Activated CD4-positive, alpha-beta T cell treated with anti-CD3 and anti-CD28 coated beads, Interleukin-2, amount 10 ng/mL, durations not matched to agents 24 days and 14 days (primary cell): ENCODE results near the gene DHTKD1. TPM values are rescaled to one million over a fixed set of nuclear protein-coding genes. Genes with fewer than 3 reads are reported as not detected.
"Not testable (repeated sequence)": the region's sequence is repeated elsewhere in the genome, so short reads cannot be mapped to it uniquely, and the experiment has no call there.

ENCODE experiments used
- DNase-seq: peaks from one replicate; pipeline ENCODE4 v3.0.0; 2022
- H3K27ac Mint-ChIP-seq: one replicate; pipeline ENCODE4 v1.8.0; 2022; ENCODE audit warnings: mild to moderate bottlenecking, mixed read lengths
- H3K27me3 Mint-ChIP-seq: one replicate; pipeline ENCODE4 v1.8.0; 2022; ENCODE audit warnings: mixed read lengths
- H3K36me3 Mint-ChIP-seq: one replicate; pipeline ENCODE4 v1.8.0; 2022; ENCODE audit warnings: low read depth, mild to moderate bottlenecking, mixed read lengths
- H3K4me1 Mint-ChIP-seq: one replicate; pipeline ENCODE4 v1.8.0; 2021; ENCODE audit warnings: mixed read lengths
- H3K4me3 Mint-ChIP-seq: one replicate; pipeline ENCODE4 v1.8.0; 2022; ENCODE audit warnings: mild to moderate bottlenecking, moderate library complexity, mixed read lengths
- H3K9me3 Mint-ChIP-seq: one replicate; pipeline ENCODE4 v1.8.0; 2021; ENCODE audit warnings: mixed read lengths
- intact Hi-C: fragments of 100-400 bp; cut with micrococcal nuclease; formaldehyde crosslinking; loops from one replicate; pipeline ENCODE4 v1.15.1; 2023
- total RNA-seq: library from RNA; stranded (reverse); gene quantifications from 2 replicates; pipeline ENCODE4 v1.2.3, GENCODE V29; 2022

Gene DHTKD1
- total RNA-seq, 1 donor from 2014 or later = 21.6 TPM

DNA sequence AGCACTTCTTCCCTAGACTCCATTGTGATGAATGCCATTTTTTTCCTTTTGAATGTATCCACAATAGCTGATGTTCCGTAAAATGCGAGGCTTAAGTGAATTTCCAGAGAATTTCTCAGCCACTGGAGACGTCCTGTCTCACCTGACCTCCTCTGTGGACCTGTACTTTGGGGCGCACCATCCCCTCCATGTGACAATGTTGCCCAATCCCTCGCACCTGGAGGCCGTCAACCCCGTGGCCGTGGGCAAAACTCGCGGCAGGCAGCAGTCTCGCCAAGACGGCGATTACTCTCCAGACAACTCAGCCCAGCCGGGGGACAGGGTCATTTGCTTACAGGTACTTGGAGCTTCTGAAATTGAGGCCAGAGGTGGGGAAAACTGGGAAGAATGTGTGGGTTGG lies 20.2 kb downstream of the DHTKD1 start:
- H3K9me3 Mint-ChIP-seq = no peaks in the 10 kb centered on the region
- H3K36me3 Mint-ChIP-seq = peaks cover 56% of the 10 kb centered on the region
- peaks cover 2% of the 10 kb centered on the region for H3K4me1 Mint-ChIP-seq
- H3K27me3 Mint-ChIP-seq = no peaks in the 10 kb centered on the region
- DNase-seq = no peak
- intact Hi-C loops = no loop called here
- H3K4me3 Mint-ChIP-seq = no peak overlapping the region
- H3K27ac Mint-ChIP-seq = no peak overlapping the region

DNA sequence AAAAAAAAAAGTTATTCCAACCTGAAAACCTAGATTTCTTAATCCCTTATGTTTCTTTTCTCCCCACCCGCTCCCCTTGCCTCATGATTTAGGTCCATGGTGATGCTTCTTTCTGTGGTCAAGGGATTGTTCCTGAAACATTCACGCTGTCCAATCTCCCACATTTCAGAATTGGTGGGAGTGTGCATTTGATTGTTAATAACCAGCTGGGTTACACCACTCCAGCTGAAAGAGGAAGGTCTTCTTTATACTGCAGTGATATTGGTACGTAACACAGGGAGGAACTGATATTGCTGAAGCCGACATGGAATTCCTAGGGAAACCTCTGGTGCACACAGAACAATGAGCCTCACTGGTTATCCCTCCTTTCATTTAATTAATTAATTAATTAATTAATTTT lies 22.7 kb downstream of the DHTKD1 start:
- no peak overlapping the region for H3K4me3 Mint-ChIP-seq
- no peaks in the 10 kb centered on the region for H3K9me3 Mint-ChIP-seq
- no peak overlapping the region for H3K27ac Mint-ChIP-seq
- no peaks in the 10 kb centered on the region for H3K4me1 Mint-ChIP-seq
- peaks cover 57% of the 10 kb centered on the region for H3K36me3 Mint-ChIP-seq
- no peaks in the 10 kb centered on the region for H3K27me3 Mint-ChIP-seq
- no peak for DNase-seq
- intact Hi-C loops = no loop called here

DNA sequence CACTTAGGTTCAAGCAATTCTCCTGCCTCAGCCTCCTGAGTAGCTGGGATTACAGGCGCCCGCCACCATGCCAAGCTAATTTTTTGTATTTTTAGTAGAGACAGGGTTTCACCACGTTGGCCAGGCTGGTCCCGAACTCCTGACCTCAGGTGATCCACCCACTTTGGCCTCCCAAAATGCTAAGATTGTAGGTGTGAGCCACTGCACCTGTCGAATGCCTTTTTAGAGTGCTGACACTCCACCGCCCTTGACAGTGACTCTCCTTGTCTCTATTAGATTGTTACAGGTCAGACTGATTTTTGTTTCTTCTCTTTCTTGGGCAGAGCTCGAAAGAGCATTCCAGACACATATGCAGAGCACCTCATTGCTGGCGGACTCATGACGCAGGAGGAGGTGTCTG lies 28.6 kb downstream of the DHTKD1 start:
- H3K27ac Mint-ChIP-seq, H3K27me3 Mint-ChIP-seq, DNase-seq, H3K4me1 Mint-ChIP-seq, H3K9me3 Mint-ChIP-seq, H3K4me3 Mint-ChIP-seq, intact Hi-C loops: not testable (repeated sequence)
- H3K36me3 Mint-ChIP-seq = peaks cover 55% of the 10 kb centered on the region

DNA sequence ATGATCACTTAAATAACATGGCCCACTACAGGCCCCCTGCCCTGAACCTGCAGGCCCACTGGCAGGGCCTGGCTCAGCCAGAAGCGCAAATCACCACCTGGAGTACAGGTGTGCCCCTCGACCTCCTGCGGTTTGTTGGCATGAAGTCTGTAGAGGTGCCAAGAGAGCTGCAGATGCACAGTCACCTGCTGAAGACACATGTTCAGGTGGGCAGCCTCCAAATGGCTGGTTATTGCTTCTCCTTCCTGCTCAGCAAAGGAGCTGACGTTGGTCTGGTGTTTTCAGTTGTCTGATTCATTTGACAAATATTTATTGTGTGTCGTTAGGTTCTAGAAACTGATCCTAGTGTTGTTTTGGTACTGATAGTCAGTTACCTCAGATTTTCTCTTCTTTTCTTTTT lies 29.0 kb downstream of the DHTKD1 start:
- no peak for DNase-seq

DNA sequence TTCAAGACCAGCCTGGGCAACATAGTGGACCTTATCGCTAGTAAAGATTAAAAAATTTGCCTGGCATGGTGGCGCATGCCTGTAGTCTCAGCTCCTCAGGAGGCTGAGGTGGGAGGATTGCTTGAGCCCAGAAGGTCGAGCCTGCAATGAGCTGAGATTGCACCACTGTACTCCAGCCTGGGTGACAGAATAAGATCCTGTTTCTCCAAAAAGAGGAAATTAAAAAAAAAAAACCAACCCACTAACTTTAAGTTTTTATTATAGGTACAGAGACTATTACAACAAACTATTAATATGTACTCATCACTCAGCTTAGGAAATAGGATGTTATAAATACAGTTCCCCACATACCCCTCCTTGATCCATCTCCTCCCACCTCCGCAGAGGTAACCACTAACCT lies 30.2 kb downstream of the DHTKD1 start:
- Mint-ChIP-seq H3K4me3 (no peak overlapping the region), H3K27me3 (no peaks in the 10 kb centered on the region), H3K9me3 (no peaks in the 10 kb centered on the region), H3K36me3 (peaks cover 50% of the 10 kb centered on the region), H3K27ac (no peak overlapping the region), H3K4me1 (no peaks in the 10 kb centered on the region)
- intact Hi-C loops = no loop called here
- DNase-seq = no peak

More for the DNA sequence above, 29.0 kb downstream of the DHTKD1 start:
- H3K4me1 Mint-ChIP-seq = no peaks in the 10 kb centered on the region
- intact Hi-C loops = no loop called here
- H3K4me3 Mint-ChIP-seq = no peak overlapping the region
- H3K9me3 Mint-ChIP-seq = no peaks in the 10 kb centered on the region
- H3K27me3 Mint-ChIP-seq = no peaks in the 10 kb centered on the region
- H3K36me3 Mint-ChIP-seq = peaks cover 54% of the 10 kb centered on the region
- no peak overlapping the region for H3K27ac Mint-ChIP-seq

DNA sequence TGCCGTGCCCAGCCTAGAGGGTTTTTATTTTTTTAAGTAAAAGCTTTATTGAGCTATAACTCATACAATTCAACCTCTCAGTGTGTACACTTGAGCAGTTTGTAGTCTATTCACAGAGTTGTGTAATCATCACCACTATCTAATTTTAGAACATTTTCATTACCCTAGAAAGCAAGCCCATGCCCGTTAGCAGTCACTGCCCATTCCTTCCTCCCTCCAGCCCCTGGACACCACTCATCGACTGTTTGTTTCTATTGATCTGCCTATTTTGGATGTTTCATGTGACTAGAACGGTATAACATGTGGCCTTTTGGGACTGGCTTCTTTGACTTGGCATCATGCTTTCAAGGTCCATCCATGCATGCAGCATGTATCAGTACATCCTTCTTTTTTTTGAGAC lies 35.0 kb downstream of the DHTKD1 start:
- intact Hi-C loops = no loop called here
- no peak overlapping the region for H3K27ac Mint-ChIP-seq
- H3K9me3 Mint-ChIP-seq = no peaks in the 10 kb centered on the region
- H3K27me3 Mint-ChIP-seq = no peaks in the 10 kb centered on the region
- H3K36me3 Mint-ChIP-seq = peaks cover 58% of the 10 kb centered on the region
- H3K4me3 Mint-ChIP-seq = no peak overlapping the region
- H3K4me1 Mint-ChIP-seq = no peaks in the 10 kb centered on the region
- no peak for DNase-seq

DNA sequence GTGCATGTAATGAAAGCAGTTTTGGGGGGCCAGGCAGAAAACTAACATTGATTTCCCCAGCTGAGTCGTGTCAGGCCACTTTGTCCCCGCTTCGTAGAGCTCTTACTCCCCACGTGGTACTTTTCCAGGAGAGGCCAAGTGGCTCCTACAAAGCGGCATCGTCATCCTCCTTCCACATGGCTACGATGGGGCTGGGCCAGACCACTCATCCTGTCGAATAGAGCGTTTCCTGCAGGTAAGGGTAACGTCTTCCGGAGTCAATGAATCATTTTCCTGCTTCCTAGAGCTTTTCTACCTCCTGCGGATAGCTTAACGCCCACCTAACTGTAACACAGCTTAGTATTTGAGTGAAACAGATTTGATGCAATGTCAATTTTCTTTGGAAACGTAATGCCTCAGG lies 39.0 kb downstream of the DHTKD1 start:
- no peak overlapping the region for H3K4me3 Mint-ChIP-seq
- peaks cover 50% of the 10 kb centered on the region for H3K36me3 Mint-ChIP-seq
- H3K9me3 Mint-ChIP-seq = no peaks in the 10 kb centered on the region
- H3K4me1 Mint-ChIP-seq = peaks cover 18% of the 10 kb centered on the region
- H3K27me3 Mint-ChIP-seq = no peaks in the 10 kb centered on the region
- no peak overlapping the region for H3K27ac Mint-ChIP-seq
- DNase-seq = no peak
- intact Hi-C loops = no loop called here

DNA sequence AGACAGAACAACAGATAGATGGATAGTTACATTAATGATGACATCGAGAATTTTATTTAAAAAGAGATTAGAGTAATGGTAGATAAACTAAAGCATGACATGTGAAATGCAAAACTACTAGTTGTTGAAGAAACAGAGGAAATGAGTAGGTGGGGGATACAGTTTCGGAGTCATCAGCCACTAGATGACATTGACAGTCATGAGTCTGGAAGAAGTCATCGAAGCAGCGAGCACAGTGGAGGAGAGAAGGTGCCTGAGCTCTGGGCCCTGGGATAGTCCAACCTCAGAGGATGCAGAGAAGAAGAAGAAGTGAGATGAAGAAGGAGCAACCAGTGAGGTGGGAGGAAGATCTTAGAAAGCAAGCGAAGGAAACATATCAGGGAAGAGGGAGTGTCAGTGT lies 40.5 kb downstream of the DHTKD1 start:
- Mint-ChIP-seq H3K27ac (peak overlapping the region; percentile 22), H3K4me1 (peaks cover 23% of the 10 kb centered on the region), H3K27me3 (no peaks in the 10 kb centered on the region), H3K36me3 (peaks cover 42% of the 10 kb centered on the region), H3K9me3 (no peaks in the 10 kb centered on the region), H3K4me3 (no peak overlapping the region)
- intact Hi-C loops = no loop called here
- DNase-seq = no peak

DNA sequence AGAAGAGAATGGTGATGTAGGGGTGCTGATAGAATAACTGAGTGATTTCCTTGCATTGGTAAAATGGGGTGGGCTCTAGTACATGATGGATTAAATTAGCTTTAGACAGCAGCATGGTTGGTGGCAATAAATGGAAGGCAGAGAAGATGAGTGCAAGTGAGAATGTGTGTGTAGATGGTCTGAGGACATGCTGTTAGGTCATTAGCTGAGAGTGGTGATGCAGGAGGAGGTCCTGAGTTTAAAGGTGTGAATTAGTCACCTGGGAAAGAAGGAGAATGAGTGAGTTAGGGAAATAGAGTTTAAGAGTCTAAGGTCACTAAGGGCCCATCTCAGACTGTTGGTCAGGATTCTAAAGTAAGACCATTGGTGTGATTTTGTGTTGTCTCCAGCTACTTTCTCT lies 42.8 kb downstream of the DHTKD1 start:
- Mint-ChIP-seq H3K36me3 (peaks cover 39% of the 10 kb centered on the region), H3K9me3 (no peaks in the 10 kb centered on the region), H3K27ac (peak overlapping the region; percentile 38), H3K27me3 (no peaks in the 10 kb centered on the region), H3K4me3 (no peak overlapping the region), H3K4me1 (peaks cover 25% of the 10 kb centered on the region)
- DNase-seq = no peak
- intact Hi-C loops = no loop called here

DNA sequence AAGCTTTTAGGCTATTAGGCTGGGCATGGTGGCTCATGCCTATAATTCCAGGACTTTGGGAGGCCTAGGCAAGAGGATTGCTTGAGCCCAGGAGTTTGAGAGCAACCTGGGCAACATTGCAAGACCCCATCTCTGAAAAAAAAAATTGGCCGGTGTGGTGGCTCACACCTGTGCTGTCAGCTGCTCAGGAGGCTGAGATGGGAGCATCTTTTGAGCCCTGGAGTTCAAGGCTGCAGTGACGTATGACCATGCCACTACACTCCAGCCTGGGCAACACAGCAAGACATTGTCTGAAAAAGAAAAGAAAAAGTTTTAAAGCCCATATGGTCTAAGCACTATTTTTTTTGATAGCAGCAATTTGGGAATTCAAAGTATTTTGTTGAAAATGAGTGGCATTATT lies 44.9 kb downstream of the DHTKD1 start:
- H3K4me1 Mint-ChIP-seq = peaks cover 25% of the 10 kb centered on the region
- no peak for DNase-seq
- H3K9me3 Mint-ChIP-seq = no peaks in the 10 kb centered on the region
- no peaks in the 10 kb centered on the region for H3K27me3 Mint-ChIP-seq
- intact Hi-C loops = loop anchor here (1.0 to 2.0 kb wide), 3 partner anchors 9 to 45 kb away; partner anchors contain the start of genes DHTKD1 and SEC61A2
- H3K4me3 Mint-ChIP-seq = peak overlapping the region; percentile 63
- peaks cover 44% of the 10 kb centered on the region for H3K36me3 Mint-ChIP-seq
- no peak overlapping the region for H3K27ac Mint-ChIP-seq

DNA sequence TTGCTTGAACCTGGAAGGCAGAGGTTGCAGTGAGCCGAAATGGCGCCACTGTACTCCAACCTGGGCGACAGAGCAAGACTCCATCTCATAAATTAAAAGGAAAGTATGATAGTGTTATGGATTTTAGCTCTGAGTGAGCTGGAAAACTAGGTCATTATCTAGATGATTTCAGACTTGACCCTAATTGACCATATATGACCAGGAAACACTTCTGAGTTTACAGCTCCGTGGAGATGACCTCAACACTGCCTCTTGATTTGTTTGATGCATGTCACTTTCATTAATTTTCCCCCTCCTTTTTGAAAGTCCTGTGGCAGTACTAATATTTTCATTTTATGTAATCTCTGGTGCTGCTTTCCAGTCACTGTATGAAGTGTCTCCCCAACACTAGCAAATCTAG lies 52.9 kb downstream of the DHTKD1 start:
- Mint-ChIP-seq H3K36me3 (peaks cover 56% of the 10 kb centered on the region), H3K4me1 (peaks cover 27% of the 10 kb centered on the region), H3K9me3 (no peaks in the 10 kb centered on the region), H3K27ac (peak overlapping the region; percentile 97), H3K4me3 (peak overlapping the region; percentile 79), H3K27me3 (no peaks in the 10 kb centered on the region)
- intact Hi-C loops = loop anchor here (1.0 to 5.0 kb wide), 7 partner anchors 8 to 591 kb away; partner anchors contain the start of genes DHTKD1 and NUDT5
- no peak for DNase-seq

DNA sequence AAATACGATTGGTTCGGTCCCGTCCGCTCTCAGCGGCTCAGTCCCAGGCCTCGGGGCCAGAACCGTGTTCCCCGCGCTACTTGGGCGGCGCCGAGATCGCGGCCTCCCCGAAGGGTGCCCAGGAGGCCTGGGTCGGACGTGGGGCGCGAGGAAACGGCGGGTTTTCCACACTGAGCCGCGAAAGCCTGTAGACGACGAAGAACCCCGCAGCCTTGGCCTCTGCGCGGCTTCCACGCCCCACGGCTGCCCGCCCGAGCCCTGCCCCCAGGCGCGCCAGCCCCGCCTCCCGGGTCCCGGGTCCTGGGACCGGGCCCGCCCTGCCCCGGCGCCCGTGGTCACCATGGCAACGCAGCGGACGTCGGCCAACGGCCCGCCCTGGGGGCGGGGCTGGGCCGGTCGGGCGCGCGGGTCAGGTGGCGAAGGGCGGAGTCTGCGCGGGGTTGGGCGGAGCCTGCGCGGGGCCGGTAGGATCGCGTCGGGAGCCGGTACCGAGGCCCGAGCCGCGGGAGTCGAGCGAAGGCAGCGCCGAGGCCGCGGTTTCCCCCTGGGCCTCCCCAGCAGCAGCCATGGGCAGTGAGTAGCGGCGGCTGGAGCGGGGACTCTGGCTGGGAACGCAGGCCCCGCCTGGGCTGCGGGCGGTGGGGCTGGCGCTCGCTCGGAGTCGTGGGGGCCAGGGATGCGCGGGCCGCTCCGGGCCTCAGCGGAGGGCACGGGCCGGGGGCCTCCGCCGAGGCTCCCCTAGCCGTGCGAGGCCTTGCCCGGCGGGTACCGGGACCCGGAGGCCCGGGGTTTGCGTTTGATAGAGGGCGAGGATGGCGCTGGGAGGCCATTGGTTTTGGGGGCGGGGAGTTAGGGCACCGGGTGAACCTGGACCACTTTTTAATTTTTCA lies 60.7 kb downstream of the DHTKD1 start, which contains the start of gene SEC61A2:
SEC61A2 (plus strand) TSS at position 456 of the 890 bp plus-strand sequence; CDS start at position 567, 111 bp downstream.
- peak; percentile 100 for DNase-seq
- Mint-ChIP-seq H3K4me1 (peaks cover 30% of the 10 kb centered on the region), H3K9me3 (no peaks in the 10 kb centered on the region), H3K27me3 (no peaks in the 10 kb centered on the region), H3K27ac (peak within 1 kb of the TSS; percentile 90), H3K4me3 (peak within 1 kb of the TSS; percentile 85), H3K36me3 (peaks cover 20% of the 10 kb centered on the region)
- intact Hi-C loops = loop anchor here (1.0 to 2.0 kb wide), 4 partner anchors 17 to 86 kb away; partner anchors contain the start of genes DHTKD1 and NUDT5

DNA sequence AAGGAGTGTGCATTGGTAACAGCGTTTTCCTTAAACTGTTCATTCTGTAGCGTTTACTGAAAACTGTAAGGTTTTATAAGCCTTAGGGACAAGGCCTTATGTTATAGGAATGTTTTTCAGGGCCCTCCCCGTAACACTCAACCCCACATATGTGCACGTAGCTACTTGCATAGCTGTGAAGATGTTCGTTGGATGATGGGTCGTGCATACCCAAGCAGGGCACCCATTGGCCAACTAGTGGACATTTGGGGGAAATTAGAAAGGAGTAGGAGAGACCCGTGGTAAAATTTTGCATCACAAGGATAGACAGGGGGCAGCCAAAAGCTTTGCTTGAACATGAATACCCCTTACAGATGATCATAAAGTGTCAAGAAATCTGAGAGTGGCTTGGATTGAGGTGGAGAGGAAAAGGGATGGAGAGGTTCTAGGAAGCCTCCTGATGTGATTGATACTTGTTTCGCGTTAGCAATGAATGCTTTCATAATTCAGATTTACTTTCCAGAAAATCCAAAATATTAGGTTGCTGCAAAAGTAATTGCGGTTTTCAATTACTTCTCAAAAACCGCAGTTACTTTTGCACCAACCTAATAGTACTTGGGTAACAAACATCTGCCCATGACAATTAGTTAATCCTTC lies 61.6 kb downstream of the DHTKD1 start:
- H3K4me3 Mint-ChIP-seq = peak overlapping the region; percentile 85
- peak; percentile 81 for DNase-seq
- H3K36me3 Mint-ChIP-seq = peaks cover 19% of the 10 kb centered on the region
- intact Hi-C loops = no loop called here
- H3K27me3 Mint-ChIP-seq = no peaks in the 10 kb centered on the region
- peak overlapping the region; percentile 88 for H3K27ac Mint-ChIP-seq
- peaks cover 30% of the 10 kb centered on the region for H3K4me1 Mint-ChIP-seq
- no peaks in the 10 kb centered on the region for H3K9me3 Mint-ChIP-seq

DNA sequence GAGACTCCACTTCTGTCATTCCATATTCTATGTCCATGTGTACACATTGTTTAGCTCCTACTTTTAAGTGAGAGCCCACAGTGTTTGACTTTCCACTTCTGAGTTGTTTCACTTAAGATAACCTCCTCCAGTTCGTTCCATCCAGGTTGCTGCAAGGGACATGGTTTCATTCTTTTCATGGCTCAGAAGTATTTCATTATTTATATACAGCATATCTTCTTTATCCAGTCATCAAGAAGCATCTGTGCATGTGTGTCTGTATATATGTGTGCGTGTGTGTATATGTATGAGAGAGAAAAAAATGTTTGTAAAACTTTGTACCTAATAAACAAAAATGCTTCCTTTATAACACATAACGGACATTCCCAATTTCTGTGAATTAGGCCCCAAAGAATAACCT lies 66.9 kb downstream of the DHTKD1 start:
- intact Hi-C loops = no loop called here
- Mint-ChIP-seq H3K36me3 (peaks cover 40% of the 10 kb centered on the region), H3K9me3 (no peaks in the 10 kb centered on the region), H3K4me1 (peaks cover 14% of the 10 kb centered on the region), H3K27ac (peak overlapping the region; percentile 63), H3K27me3 (no peaks in the 10 kb centered on the region), H3K4me3 (no peak overlapping the region)
- no peak for DNase-seq
